T-helper 2 cell treated with Interferon-gamma antibody and Interleukin-4, amounts not matched to agents 5 μg/mL and 100 μg/mL, for 36 hours (primary cell): ENCODE results near the gene STK11.

Experiments
- DNase-seq: peaks from one replicate; pipeline ENCODE4 v3.0.0; 2021; ENCODE audit warnings: low spot score
- H3K27ac Mint-ChIP-seq: one replicate; pipeline ENCODE4 v1.8.0; 2021; ENCODE audit warnings: mild to moderate bottlenecking, mixed read lengths
- H3K27me3 Mint-ChIP-seq: one replicate; pipeline ENCODE4 v1.8.0; 2021; ENCODE audit warnings: low read depth, mixed read lengths
- H3K36me3 Mint-ChIP-seq: one replicate; pipeline ENCODE4 v1.8.0; 2021; ENCODE audit warnings: low read depth, mixed read lengths
- H3K4me1 Mint-ChIP-seq: one replicate; pipeline ENCODE4 v1.8.0; 2021; ENCODE audit warnings: low read depth, mixed read lengths
- H3K4me3 Mint-ChIP-seq: one replicate; pipeline ENCODE4 v1.8.0; 2022; ENCODE audit warnings: mild to moderate bottlenecking, moderate library complexity, mixed read lengths
- H3K9me3 Mint-ChIP-seq: one replicate; pipeline ENCODE4 v1.8.0; 2021; ENCODE audit warnings: mixed read lengths

The STK11 gene

GRCh38 chr19:1231729-1232637 lies 26.4 kb downstream of the STK11 start:
- Mint-ChIP-seq H3K4me3 (no peak overlapping the region), H3K27me3 (peaks cover 5% of the 10 kb centered on the region), H3K27ac (peak overlapping the region; percentile 31), H3K9me3 (no peaks in the 10 kb centered on the region), H3K36me3 (no peaks in the 10 kb centered on the region), H3K4me1 (no peaks in the 10 kb centered on the region)
- no peak for DNase-seq

GRCh38 chr19:1232652-1233072 lies 27.1 kb downstream of the STK11 start:
- no peaks in the 10 kb centered on the region for H3K9me3 Mint-ChIP-seq
- H3K27me3 Mint-ChIP-seq = peaks cover 5% of the 10 kb centered on the region
- DNase-seq = no peak
- no peak overlapping the region for H3K27ac Mint-ChIP-seq
- no peak overlapping the region for H3K4me3 Mint-ChIP-seq
- H3K4me1 Mint-ChIP-seq = no peaks in the 10 kb centered on the region
- H3K36me3 Mint-ChIP-seq = no peaks in the 10 kb centered on the region

GRCh38 chr19:1233115-1233667 lies 27.6 kb downstream of the STK11 start:
- H3K9me3 Mint-ChIP-seq = no peaks in the 10 kb centered on the region
- H3K27me3 Mint-ChIP-seq = peaks cover 5% of the 10 kb centered on the region
- no peak overlapping the region for H3K27ac Mint-ChIP-seq
- H3K4me3 Mint-ChIP-seq = no peak overlapping the region
- H3K4me1 Mint-ChIP-seq = no peaks in the 10 kb centered on the region
- no peaks in the 10 kb centered on the region for H3K36me3 Mint-ChIP-seq
- DNase-seq = no peak

GRCh38 chr19:1234051-1234954 lies 28.7 kb downstream of the STK11 start:
- H3K9me3 Mint-ChIP-seq = no peaks in the 10 kb centered on the region
- no peak for DNase-seq
- peaks cover 15% of the 10 kb centered on the region for H3K27me3 Mint-ChIP-seq
- H3K27ac Mint-ChIP-seq = no peak overlapping the region
- no peak overlapping the region for H3K4me3 Mint-ChIP-seq
- no peaks in the 10 kb centered on the region for H3K36me3 Mint-ChIP-seq
- H3K4me1 Mint-ChIP-seq = peaks cover 5% of the 10 kb centered on the region

- Mint-ChIP-seq H3K4me1 (peaks cover 5% of the 10 kb centered on the region), H3K27ac (no peak overlapping the region), H3K27me3 (peaks cover 17% of the 10 kb centered on the region), H3K9me3 (no peaks in the 10 kb centered on the region), H3K4me3 (no peak overlapping the region), H3K36me3 (no peaks in the 10 kb centered on the region)
- no peak for DNase-seq
Observed at GRCh38 chr19:1234955-1235380, 29.4 kb downstream of the STK11 start.

GRCh38 chr19:1235625-1236538 lies 30.3 kb downstream of the STK11 start:
- no peak overlapping the region for H3K27ac Mint-ChIP-seq
- peaks cover 17% of the 10 kb centered on the region for H3K27me3 Mint-ChIP-seq
- peaks cover 5% of the 10 kb centered on the region for H3K4me1 Mint-ChIP-seq
- no peaks in the 10 kb centered on the region for H3K36me3 Mint-ChIP-seq
- DNase-seq = no peak
- H3K4me3 Mint-ChIP-seq = peak overlapping the region; percentile 3
- no peaks in the 10 kb centered on the region for H3K9me3 Mint-ChIP-seq

- no peaks in the 10 kb centered on the region for H3K9me3 Mint-ChIP-seq
- no peak for DNase-seq
- no peak overlapping the region for H3K4me3 Mint-ChIP-seq
- H3K27ac Mint-ChIP-seq = no peak overlapping the region
- no peaks in the 10 kb centered on the region for H3K36me3 Mint-ChIP-seq
- peaks cover 10% of the 10 kb centered on the region for H3K4me1 Mint-ChIP-seq
- H3K27me3 Mint-ChIP-seq = peaks cover 20% of the 10 kb centered on the region
Observed at GRCh38 chr19:1236576-1236975, 31.0 kb downstream of the STK11 start.

GRCh38 chr19:1237027-1237659 lies 31.6 kb downstream of the STK11 start:
- H3K4me3 Mint-ChIP-seq = peak overlapping the region; percentile 40
- H3K27ac Mint-ChIP-seq = no peak overlapping the region
- peak; percentile 9 for DNase-seq
- H3K36me3 Mint-ChIP-seq = no peaks in the 10 kb centered on the region
- H3K27me3 Mint-ChIP-seq = peaks cover 20% of the 10 kb centered on the region
- H3K4me1 Mint-ChIP-seq = peaks cover 10% of the 10 kb centered on the region
- no peaks in the 10 kb centered on the region for H3K9me3 Mint-ChIP-seq

- peak; percentile 48 for DNase-seq
- H3K4me3 Mint-ChIP-seq = peak within 1 kb of the TSS; percentile 69
Observed at GRCh38 chr19:1237754-1238368, 32.3 kb downstream of the STK11 start, which contains the start of gene CBARP. Gene CBARP, minus strand, starts transcription at chr19:1238005. Its CDS starts 1,905 bp downstream, at chr19:1236100.

GRCh38 chr19:1238369-1239303 lies 33.1 kb downstream of the STK11 start:
- H3K4me3 Mint-ChIP-seq = peak overlapping the region; percentile 69
- H3K27me3 Mint-ChIP-seq = peaks cover 20% of the 10 kb centered on the region
- H3K9me3 Mint-ChIP-seq = no peaks in the 10 kb centered on the region
- peaks cover 16% of the 10 kb centered on the region for H3K4me1 Mint-ChIP-seq
- peak overlapping the region; percentile 65 for H3K27ac Mint-ChIP-seq
- H3K36me3 Mint-ChIP-seq = no peaks in the 10 kb centered on the region
- peak; percentile 3 for DNase-seq

More at GRCh38 chr19:1237754-1238368, 32.3 kb downstream of the STK11 start, which contains the start of gene CBARP:
- Mint-ChIP-seq H3K27me3 (peaks cover 20% of the 10 kb centered on the region), H3K36me3 (no peaks in the 10 kb centered on the region), H3K9me3 (no peaks in the 10 kb centered on the region), H3K4me1 (peaks cover 10% of the 10 kb centered on the region), H3K27ac (peak within 1 kb of the TSS; percentile 65)

GRCh38 chr19:1239420-1239795 lies 33.8 kb downstream of the STK11 start:
- no peaks in the 10 kb centered on the region for H3K9me3 Mint-ChIP-seq
- peak overlapping the region; percentile 23 for H3K27ac Mint-ChIP-seq
- H3K36me3 Mint-ChIP-seq = peaks cover under 1% of the 10 kb centered on the region
- H3K4me3 Mint-ChIP-seq = peak overlapping the region; percentile 67
- no peak for DNase-seq
- H3K4me1 Mint-ChIP-seq = peaks cover 16% of the 10 kb centered on the region
- peaks cover 20% of the 10 kb centered on the region for H3K27me3 Mint-ChIP-seq
